GM19043 (cell line): ENCODE measurements around the gene OR10Z1.

ENCODE experiments used
- ATAC-seq: cut with Tn5 transposase; IDR thresholded peaks from one replicate; pipeline ENCODE4 v1.9.1; 2021; ENCODE audit warnings: low read depth; ENCODE audit not compliant: unreplicated experiment

The OR10Z1 gene, protein sequence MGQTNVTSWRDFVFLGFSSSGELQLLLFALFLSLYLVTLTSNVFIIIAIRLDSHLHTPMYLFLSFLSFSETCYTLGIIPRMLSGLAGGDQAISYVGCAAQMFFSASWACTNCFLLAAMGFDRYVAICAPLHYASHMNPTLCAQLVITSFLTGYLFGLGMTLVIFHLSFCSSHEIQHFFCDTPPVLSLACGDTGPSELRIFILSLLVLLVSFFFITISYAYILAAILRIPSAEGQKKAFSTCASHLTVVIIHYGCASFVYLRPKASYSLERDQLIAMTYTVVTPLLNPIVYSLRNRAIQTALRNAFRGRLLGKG

DNA sequence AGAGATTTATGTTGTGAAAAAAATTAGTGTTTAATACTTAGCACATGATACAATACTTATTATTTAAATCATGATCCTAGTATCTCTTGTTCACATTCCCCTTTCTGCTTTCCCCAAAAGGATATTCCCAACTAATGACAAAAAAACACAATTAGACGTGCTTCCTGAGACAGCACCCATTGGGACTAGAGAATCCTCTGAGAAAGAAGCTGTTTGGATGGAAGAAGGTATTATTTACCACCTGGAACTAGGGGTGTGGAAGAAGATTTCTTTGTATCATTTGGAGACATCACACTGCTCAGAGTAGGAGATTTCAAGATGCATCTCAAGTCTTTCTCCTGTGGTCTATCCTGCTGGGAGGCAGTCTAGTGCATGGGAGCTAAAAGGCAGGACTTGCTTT is at the start of gene OR10Z1:
Gene OR10Z1 (plus strand): TSS at position 301 of the 400 bp plus-strand sequence. CDS start 1,171 bp downstream, outside the sequence.
- ATAC-seq: no peak

DNA sequence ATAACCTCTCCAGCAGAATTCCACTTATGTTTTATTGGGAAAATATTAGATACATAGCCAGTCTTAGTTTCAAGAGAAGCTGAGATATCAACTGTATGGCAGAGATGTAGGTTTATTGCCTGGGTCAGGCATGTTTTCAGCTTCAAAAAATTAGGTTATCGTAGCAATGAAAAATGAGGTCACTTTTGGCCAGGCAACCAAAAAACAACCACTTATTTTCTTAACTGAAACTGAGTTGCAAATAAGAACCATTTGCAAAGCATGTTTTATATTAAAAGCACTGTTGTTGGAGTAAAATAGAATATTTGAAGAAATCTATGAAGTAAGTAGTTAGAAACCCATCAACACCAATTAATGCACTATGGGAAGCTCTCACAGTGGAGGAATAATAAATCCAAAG is 45.4 kb upstream of the OR10Z1 start:
- ATAC-seq: no peak

DNA sequence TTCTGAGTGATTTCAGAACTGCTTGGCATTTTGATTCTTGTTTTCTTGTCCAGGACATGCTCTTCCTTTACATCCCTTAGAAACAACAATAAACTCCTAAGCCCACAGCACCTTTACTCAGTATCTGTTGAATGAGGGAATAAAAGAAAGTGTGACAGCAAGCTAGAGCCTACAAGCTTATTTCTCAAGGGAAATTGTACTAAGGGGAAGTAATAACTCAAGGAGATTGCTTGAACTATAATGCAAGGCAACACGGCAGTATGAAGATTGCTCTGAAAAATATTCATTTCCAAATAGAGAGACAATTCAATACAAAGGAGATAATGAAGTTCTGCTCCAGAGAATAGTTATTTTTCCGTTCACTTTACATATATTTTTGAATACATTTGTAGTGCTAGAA is 41.2 kb upstream of the OR10Z1 start:
- no peak for ATAC-seq

DNA sequence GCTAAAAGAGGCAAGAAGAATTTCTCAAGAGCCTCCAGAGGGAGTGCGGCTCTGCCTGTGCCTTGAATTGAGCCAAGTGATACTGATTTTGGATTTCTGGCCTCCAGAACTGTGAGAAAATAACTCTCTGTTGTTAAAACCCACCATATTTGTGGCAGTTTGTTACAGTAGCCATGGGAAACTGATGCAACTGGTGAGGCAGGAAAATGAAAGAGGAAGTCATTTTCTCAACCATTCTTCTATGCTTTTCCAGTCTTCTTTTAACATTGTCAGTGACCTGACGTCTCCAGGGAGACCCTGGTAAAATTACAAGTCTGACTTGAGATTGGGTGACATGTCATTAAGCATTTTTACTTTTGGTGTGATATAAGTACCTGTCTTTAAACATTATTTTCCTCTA is 40.5 kb upstream of the OR10Z1 start:
- ATAC-seq: no peak

DNA sequence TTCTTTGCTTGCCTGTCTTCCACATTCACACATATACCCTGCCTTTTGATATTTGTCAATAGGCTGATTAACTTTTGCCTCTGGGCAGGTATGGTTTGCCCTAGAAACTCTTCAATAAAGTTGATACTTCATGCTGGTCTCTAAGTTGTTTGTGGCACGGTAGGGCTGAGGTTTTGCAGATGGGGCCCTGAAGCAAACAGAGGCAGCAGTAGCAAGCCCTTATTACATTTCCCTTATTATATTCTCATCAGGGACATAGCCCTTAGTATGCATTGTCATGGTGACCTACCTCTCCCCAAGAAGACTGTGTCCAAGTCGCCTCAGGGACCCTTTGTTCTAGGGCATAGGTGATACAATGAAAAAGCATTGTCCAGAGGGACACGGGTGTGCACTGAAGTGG is 34.6 kb upstream of the OR10Z1 start, which contains the start of gene OR6P1:
Gene OR6P1 (minus strand): TSS at position 101 of the 400 bp plus-strand sequence. CDS start 6,976 bp downstream, outside the sequence.
- ATAC-seq: no peak

DNA sequence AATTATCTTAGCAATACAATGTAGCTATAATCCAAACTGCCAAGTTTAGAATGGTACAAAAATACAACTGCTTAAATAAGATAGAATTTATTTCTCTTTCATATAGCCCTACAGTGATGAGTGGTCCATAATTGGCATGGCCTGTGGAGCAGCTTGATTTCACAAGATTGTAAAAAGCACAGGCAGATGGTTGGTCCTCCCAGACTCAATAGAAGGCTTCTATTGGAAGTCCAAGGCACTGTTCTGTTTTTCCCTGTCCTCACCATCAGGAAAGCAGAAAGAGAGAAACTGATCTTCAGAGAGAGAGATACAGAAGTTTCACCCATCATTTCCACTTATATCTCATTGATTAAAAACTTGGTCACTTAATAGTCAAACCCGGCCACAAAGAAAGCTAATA is 32.8 kb upstream of the OR10Z1 start:
- ATAC-seq: no peak

DNA sequence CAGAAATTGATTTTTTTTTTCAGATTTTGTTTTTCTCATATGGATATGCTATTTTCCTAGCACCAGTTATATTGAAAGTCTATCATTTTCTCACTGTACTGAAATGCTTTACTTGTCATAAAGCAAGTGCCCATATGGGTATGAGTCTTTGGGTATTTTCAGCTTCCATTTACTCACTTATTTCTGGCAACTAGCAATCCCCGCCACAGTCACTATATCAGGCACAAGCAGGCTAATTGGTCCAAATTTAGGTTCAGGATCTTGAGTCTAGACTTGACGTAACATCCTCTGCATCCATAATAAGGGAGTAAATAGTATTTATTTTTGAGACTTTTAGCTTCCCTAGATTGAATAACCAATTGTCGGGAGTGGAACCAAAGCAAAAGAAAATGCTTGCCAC is 27.5 kb upstream of the OR10Z1 start:
- no peak for ATAC-seq

DNA sequence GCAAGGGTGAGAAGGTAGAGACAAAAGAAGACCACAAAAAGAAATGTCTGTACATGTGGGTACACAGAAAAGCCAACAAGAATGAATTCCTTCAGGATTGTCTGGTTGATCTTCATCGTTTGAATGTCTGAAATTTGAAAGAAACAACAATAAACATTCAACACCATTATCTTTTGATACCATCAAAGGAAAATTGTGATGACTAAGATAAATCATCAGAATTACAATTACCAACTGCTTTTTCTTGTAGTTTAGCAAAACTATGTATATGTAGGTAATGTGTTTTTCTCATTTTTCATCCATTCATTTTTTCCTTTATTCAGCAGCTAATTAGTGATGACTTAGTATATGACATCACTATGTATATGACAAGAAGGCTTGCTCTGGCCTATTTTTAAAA is 25.3 kb upstream of the OR10Z1 start, which contains the start of gene OR10X1:
Gene OR10X1 (minus strand): TSS at position 167 of the 400 bp plus-strand sequence. CDS start 0 bp downstream, at position 167.
- ATAC-seq: no peak

DNA sequence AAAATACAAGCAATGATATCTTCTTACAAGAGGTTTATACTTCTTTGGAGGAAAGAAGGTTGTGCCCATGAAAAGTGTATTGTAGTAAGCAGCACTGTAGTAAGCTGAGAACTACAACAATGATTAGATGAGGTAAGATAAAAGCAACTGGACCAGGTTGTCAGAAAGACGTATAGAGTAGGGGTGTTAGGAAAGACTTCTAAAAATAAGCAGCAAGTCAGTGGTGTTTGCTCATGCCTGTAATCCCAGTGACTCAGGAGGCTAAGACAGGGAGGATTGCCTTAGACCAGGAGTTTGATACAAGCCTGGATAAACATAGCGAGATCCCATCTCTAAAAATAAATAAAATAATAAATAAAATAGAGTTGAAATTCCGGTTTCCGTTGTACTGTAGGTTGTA is 21.1 kb upstream of the OR10Z1 start:
- ATAC-seq: no peak

DNA sequence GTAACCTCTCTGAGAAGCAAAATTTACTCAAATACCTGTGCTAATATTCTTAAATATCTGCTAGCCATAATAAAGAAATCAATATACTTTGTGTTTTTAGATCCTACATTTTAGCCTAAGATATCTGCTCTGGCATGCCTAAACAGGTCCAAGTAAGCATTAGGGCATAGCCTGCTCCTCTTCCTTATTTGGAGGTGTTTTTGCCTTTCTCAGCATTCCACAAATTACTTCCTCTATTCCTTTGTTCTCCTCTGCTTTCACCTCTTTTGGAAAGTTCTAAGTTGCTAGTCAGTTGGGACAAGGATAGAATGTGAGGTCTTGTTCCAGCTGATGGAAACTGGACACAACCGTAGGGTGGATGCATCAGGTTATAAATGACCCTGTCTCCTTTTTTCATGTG is 18.1 kb upstream of the OR10Z1 start:
- no peak for ATAC-seq

DNA sequence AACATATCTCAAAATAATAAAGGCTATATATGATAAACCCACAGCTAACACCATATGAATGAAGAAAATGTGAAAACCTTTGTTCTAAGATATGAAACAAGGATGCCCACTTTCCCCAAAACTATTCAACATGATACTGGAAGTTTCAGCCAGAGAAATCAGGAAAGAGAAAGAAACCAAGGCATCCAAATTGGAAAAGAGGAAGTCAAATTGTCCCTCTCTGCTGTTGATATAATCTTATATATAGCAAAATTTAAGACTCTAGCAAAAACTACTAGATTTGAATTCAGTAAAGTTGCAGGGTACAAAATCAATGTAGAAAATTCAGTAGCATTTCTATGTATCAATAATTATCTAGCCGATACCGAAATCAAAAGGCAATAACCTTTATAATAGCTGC is 4.3 kb upstream of the OR10Z1 start:
- ATAC-seq: no peak

DNA sequence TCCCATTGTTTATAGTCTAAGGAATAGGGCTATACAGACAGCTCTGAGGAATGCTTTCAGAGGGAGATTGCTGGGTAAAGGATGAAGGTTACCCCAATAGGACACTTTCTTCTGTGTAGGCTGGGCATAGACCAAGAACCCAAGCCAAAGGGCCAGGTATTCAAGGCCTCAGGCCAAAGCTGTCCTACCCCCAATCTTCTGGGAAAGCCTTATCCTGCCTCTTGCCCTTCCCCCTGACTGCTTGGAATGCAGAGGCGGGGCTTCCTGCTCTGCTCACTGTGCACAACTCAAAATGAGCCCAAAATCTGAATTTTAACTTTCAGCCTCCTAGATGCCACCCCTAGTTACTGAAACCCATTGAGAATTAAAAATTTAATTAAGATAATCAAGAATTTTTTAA is 2.2 kb downstream of the OR10Z1 start:
- no peak for ATAC-seq

DNA sequence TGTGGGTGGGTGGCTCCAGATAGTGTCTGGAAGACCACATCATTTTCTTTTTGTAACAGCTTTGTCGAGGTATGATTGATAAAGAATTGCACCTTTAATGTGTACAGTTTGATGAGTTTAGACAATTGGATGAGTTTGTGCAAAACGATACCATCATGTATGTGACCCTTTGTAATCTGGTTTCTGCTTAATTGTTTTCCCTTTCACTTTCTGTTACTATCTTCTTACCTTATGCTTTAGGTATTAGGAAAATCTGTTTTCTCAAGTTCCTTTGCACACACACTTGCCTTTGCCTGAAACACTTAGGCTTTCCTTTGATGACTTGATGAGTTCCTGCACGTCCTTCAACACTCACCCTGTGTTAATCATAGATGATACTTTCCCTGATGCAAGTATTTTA is 6.8 kb downstream of the OR10Z1 start:
- ATAC-seq: no peak

DNA sequence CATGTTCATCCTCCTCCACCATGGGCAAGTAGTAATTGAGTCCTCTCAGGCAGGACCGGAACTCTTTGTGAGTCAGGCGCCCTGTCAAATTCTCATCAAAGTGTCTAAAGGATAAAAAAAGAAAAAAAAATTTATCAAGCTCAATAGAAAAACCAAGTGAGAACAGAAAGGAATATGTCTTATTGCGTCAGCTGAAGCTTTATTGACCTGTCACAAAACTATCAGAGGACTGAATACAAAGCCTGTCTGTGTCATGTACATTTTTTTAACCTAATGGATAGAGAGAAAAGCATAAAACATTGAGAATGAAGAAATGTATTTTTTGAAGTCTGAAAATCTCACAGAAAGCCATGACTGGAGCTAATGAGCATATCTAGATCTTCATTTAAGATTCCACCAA is 8.7 kb downstream of the OR10Z1 start:
- no peak for ATAC-seq

DNA sequence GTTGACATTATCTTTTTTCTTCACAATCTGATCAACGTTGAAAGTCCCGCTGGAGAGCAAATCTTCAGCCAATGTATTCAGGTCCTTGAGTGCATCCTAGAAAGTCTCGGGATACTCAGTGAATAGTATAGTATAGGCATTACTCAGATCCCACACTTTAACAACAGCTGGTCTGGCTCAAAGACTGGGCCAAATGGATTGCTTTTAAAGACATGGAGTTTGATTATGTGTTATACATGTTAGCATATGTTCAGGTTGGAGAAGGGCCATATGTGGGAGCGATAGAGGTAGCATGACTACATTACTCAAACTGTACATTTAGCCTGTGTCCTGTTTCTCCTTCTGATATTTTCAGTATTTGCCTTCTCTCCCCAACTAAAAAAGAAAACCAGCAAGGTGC is 33.1 kb downstream of the OR10Z1 start:
- no peak for ATAC-seq

DNA sequence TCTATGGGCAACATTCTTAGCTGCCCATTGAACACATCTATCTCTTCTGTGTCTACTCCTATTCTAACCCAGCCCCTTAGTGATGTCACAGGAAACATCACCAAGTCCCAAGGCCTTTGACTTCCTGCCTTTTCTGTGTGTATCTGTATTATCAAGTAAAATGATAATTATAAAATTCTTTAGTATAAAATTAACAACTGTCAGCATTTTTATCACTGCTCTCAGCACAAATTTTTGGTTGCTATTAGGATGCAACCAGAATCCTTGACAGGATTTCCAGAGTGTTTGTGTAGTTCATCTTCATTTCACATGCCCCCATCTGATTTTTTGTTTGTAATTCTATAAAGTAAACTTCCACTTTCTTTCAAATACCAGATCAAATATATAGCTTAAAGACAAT is 33.8 kb downstream of the OR10Z1 start:
- no peak for ATAC-seq

DNA sequence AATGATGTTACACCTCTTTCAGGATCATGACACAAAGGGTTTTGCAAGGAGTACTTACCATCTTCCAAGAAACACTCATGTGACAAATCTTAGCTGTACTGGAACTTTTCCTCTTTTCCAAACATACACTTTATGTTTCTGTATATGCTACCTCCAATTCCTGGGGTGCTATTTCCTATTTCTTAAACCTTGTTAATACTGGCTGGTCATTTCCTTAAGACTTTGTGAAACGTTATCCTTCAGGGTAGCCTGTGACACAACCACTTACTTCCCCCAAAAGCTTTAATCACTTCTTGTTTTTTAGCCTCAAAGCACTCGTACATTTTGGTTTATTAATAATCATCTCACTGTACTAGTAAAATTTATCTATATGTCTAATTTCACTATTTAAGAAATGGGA is 39.4 kb downstream of the OR10Z1 start:
- no peak for ATAC-seq

DNA sequence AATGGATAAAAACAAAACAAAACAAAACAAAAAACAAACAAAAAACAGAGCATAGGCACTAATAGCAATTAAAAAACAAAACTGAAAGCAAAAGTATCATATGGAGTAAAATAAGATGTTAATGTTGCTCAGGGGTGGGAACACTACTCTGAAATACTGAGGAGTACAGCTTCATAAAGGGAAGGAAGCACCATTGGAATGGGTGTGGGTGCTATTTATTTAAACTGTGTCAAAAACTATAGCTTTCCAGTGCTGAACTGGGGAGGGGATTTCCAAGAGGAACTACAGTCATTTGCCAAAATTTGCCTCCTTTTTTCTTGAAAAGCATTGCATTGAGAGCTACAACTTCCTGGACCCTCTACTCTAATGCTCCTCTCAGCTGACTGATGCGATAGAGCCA is 41.4 kb downstream of the OR10Z1 start:
- no peak for ATAC-seq

DNA sequence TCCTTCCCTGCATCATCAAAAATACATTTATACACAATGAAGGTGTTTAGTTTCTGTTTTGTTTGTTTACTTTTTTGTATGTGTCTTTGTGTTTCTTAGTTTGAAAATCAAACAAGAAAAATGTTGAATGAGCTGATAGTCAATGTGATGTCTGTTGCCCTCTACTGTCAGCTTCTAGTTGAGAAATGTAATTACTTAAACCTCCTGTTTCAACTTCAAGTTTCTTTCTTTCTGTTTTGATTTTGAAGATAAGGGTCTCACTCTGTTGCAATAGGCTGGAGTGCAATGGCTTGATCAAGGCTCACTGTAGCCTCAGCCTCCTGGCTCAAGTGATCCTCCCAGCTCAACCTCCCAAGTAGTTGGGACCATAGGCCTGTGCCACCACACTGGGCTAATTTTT is 44.0 kb downstream of the OR10Z1 start:
- no peak for ATAC-seq

DNA sequence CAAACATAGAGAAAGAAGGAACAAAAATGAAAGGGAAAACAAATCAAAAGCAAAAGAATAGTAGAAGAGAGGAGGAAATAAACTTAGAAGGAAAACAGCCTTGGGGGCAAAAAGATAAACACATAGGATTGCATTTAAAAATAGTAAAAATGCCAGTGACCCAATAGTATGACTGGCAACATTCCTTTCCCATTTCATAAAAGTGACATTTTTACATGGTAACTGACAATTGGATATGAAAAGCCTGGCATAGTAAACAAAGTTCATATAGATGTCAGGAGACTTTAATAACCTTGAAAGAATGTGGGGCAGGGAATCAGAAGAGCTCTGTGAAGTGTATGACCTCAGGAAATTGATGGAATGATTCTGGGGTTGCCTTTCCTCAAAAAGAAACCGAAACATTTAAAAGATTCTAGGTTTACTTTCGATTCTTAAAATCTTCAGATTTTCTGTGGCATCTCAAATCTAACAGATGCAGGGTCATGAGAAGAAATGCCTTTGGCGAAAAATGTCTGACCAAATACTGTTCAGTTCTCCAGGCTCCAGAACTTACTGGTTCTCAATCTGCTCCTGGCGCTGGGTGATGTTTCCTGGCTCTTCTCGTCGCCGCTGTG is 47.8 kb downstream of the OR10Z1 start:
- ATAC-seq: no peak

DNA sequence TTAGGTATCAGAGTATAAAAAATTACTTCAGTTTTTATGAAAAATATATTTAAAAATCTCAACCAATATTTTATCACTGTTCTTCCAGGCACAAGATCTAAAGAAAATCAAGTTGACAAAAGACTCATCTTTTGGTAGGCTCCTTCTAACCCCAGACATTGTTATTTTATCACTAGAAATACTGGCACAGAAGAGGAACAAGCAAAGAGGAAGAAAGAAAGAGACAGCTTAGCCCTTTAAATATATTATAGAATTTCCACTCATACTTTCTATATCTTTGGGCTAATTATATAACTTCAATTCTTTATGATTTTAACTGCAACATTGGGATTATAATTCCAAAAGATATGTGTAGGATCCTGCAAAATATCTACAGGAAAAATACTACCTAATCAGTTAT is 49.0 kb downstream of the OR10Z1 start:
- ATAC-seq: no peak

DNA sequence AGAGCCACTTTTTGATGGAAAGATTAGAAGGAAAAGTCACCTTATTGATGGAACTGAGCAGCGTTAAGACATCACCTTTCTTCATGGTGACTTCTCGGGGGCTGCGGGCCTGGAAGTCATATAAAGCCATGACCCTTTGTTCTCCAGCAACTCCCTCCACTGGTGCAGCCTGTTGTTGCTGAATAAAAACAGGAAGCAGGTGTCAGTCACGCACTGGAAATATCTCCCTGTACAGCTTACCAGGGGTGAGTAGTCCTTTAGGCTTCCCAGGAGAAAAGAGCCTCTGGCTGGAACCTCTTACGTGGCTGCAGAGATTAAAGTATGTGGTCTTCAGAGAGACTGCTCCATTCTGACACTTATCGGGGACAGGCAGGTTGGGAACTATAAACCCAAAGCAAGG is 49.5 kb downstream of the OR10Z1 start:
- no peak for ATAC-seq
